ENCODE measurements around the gene GAR1. TPM values are rescaled to one million over a fixed set of nuclear protein-coding genes. Genes with fewer than 3 reads are reported as not detected.

GAR1 gene
- 5.7 and 11.0 TPM in 2 replicates for total RNA-seq

DNA sequence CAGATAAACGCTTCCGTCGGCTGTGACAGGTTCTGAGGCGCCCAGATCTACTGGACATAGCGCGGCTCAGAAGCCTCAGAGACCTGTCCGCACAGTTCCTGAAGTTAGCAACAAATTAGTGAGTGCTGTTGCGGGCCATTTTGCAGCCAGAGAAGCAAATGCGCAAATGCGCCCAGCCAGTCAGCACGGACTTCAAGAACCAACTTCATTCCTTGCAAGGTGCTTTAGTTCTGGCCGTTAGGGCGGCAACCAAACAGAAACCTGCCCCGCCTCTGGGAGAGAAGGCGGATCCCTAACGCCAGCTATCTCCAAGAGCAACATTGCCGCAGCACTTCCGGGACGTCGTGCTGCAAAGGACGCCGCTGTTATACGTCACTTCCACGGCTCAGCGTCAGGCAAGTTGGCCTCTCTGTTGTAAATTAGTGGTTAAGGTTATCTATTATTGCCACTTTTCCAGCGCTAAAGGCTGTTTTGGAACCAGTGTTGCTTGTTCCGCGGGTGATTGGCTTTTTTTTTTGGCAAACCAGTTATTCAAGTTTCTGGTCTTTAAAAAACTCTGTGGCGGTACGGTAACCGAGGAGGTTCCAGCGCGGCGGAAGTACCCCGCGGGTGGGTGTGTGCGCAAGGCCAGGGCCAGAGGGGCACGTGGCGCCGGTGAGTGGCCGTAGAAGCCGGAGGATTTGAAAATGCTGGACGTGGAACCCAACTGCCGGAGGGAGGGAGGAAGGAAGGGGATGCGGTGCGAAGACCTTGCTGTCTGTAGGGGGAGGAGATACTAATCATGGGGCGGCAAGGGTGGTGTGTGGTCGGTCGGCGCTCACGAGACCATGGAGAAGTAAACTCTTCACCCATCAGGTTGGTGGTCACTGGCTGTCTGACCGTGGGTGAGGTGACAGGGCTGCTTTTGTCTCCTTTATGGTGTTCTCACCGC is at the start of gene GAR1:
Gene GAR1 (plus strand): TSS at position 612 of the 931 bp plus-strand sequence. CDS start 403 bp downstream, outside the sequence.

GRCh38 chr4:109801895-109802319 is 13.7 kb upstream of the GAR1 start, which contains the start of gene CFI:
Gene CFI, minus strand, starts transcription at chr4:109801999. Its CDS starts 28 bp downstream, at chr4:109801971.

DNA sequence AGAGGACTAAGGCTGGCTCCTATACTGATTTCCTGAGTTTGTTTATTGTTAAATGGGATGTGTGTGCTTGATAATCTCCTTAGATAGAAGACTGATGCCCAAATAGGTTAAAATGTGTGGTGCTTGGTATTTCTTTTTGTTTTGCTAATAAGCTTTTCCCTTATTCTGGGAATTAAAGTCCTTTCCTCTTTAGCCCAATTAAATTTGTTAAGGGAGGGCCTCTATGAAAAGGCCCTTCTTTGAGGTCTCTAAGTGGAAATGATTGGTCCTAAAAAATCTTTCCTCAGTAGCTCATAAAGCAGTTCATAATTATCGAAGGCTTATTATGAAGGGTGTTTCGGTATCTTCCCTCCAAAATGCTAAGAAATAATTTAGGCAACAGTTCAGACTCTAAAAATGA is 12.1 kb downstream of the GAR1 start, which contains the start of gene RRH:
Gene RRH (plus strand): TSS at position 301 of the 400 bp plus-strand sequence. CDS start 56 bp downstream, at position 357.

DNA sequence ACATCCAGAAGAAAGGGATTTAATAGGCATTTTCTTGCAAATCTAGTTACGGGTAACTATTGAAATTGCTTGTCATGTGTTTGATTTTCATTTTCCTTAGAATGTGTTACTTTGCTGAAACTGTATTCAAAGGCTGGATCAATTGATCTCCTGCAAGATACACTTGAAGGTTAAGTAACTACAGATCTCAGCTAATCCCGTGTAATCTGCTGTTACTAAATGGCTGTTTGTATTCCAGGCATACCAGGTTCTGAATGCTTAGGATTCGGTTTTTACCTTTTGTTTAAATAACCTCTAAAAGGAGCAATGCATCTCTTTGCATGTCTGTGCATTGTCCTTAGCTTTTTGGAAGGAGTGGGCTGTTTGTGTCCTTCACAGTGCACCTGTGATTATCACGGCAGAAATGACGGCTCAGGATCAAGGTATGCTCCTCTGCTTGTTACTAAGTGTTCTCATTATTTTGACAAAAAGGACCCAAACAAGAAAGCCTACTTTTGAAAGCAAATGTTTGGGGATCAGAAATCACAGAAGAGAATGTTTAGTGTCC is 32.4 kb downstream of the GAR1 start, which contains the start of gene LRIT3:
Gene LRIT3 (plus strand): TSS at position 212 of the 547 bp plus-strand sequence. CDS start 95 bp downstream, at position 307.

Other genes with a start within 250 kb of the GAR1 start
- 31.0 and 35.5 TPM in 2 replicates for gene CASP6, start 112.3 kb upstream of the GAR1 start, total RNA-seq
- gene PLA2G12A, start 85.7 kb upstream of the GAR1 start, total RNA-seq = 12.8 and 13.5 TPM in 2 replicates
- 20.2 and 21.9 TPM in 2 replicates for gene CFI, start 13.8 kb upstream of the GAR1 start, total RNA-seq
- gene RRH, start 12.2 kb downstream of the GAR1 start, total RNA-seq = not detected in 2 replicates
- not detected in 2 replicates for gene LRIT3, start 32.3 kb downstream of the GAR1 start, total RNA-seq
- gene EGF, start 97.1 kb downstream of the GAR1 start, total RNA-seq = under 0.01 and 1.9 TPM in 2 replicates

All from myometrial cell (primary cell).